Ishikawa (cell line): ENCODE results near the gene D2HGDH.

Source experiments
- CREB1 ChIP-seq: IDR thresholded peaks from 2 replicates; pipeline ENCODE4 v1.6.1; 2012; ENCODE audit warnings: low read depth
- EP300 ChIP-seq: IDR thresholded peaks from 2 replicates; pipeline ENCODE4 v1.6.1; 2012; ENCODE audit warnings: borderline replicate concordance
- MAX ChIP-seq: IDR thresholded peaks from 2 replicates; pipeline ENCODE4 v1.6.1; 2012
- RAD21 ChIP-seq: IDR thresholded peaks from 2 replicates; pipeline ENCODE4 v1.6.1; 2012; ENCODE audit warnings: low read depth
- REST ChIP-seq: IDR thresholded peaks from 2 replicates; pipeline ENCODE4 v1.6.1; 2012; ENCODE audit warnings: low read depth, mild to moderate bottlenecking
- TEAD4 ChIP-seq: IDR thresholded peaks from 2 replicates; pipeline ENCODE4 v1.6.1; 2012
- USF1 ChIP-seq: IDR thresholded peaks from 2 replicates; pipeline ENCODE4 v1.6.1; 2012
- YY1 ChIP-seq: IDR thresholded peaks from 2 replicates; pipeline ENCODE4 v1.6.1; 2012; ENCODE audit warnings: low read depth
- ZBTB7A ChIP-seq: IDR thresholded peaks from 2 replicates; pipeline ENCODE4 v1.6.1; 2012; ENCODE audit warnings: low read depth

GRCh38 chr2:241720099-241720498, 14.3 kb upstream of the D2HGDH start:
- TF ChIP-seq TEAD4 (no peak), RAD21 (no peak), CREB1 (no peak), ZBTB7A (no peak), YY1 (no peak), MAX (no peak), REST (no peak), EP300 (no peak), USF1 (no peak)
